Omental fat pad (tissue), 4 donors: ENCODE data around the gene ZNF284. TPM values are rescaled to one million over a fixed set of nuclear protein-coding genes. Genes with fewer than 3 reads are reported as not detected.

Experiments
- ATAC-seq: fragments of 150-250 bp; one replicate; pipeline ENCODE4 v1.9.1; 2016; ENCODE audit warnings: mild to moderate bottlenecking, moderate library complexity; ENCODE audit not compliant: low FRiP score
- DNase-seq: peaks from one replicate; pipeline ENCODE4 v3.0.0-alpha.2; 2019; ENCODE audit warnings: low spot score
- CTCF ChIP-seq, 3 donors: fragments of 450-650 bp; IDR thresholded peaks; one replicate each; pipeline ENCODE4 v1.5.1; 2016 to 2017; ENCODE audit warnings: antibody characterized with exemption in 3 of 3, mild to moderate bottlenecking in 3 of 3, moderate library complexity in 2 of 3
- total RNA-seq, 4 donors: library from RNA; depleted of rRNA; stranded (reverse); fragments of >200 nt; gene quantifications; one replicate each; pipeline ENCODE4 v1.1.0, GENCODE V29; 2016

The ZNF284 gene
- total RNA-seq, 4 donors from 2014 or later, result 0.65 to 3.0 (median 1.7) TPM

- TF ChIP-seq CTCF (IDR thresholded peaks at IDR 0.05), result no peak
- ATAC-seq (peak; percentile 35), DNase-seq (no peak)
Measured at GRCh38 chr19:44050740-44051649, 21.0 kb upstream of the ZNF284 start.

- TF ChIP-seq CTCF (IDR thresholded peaks at IDR 0.05), result no peak
- DNase-seq (peak; percentile 65), ATAC-seq (peak; percentile 100)
Measured at GRCh38 chr19:44051650-44052402, 20.1 kb upstream of the ZNF284 start, which contains the start of gene ZNF223. Gene ZNF223 (plus strand): TSS chr19:44052036. CDS start chr19:44055177, 3,141 bp downstream.

- ATAC-seq (no peak), DNase-seq (no peak)
- TF ChIP-seq CTCF (IDR thresholded peaks at IDR 0.05), result no peak
Measured at GRCh38 chr19:44055870-44056269, 16.1 kb upstream of the ZNF284 start.

GRCh38 chr19:44059229-44059628, 12.7 kb upstream of the ZNF284 start:
- ATAC-seq, result no peak
- DNase-seq, result no peak
- no peak for TF ChIP-seq CTCF (IDR thresholded peaks at IDR 0.05)

- no peak for ATAC-seq
- no peak for DNase-seq
- no peak for TF ChIP-seq CTCF (IDR thresholded peaks at IDR 0.05)
Measured at GRCh38 chr19:44061038-44061437, 10.9 kb upstream of the ZNF284 start.

- no peak for ATAC-seq
- no peak for DNase-seq
- TF ChIP-seq CTCF (IDR thresholded peaks at IDR 0.05), result no peak
Measured at GRCh38 chr19:44066305-44066704, 5.7 kb upstream of the ZNF284 start.
